HG02798 (cell line): ENCODE results near the gene CLEC5A.
"Not testable (repeated sequence)": the region's sequence is repeated elsewhere in the genome, so short reads cannot be mapped to it uniquely, and the experiment has no call there.

ENCODE experiments used
- ATAC-seq: cut with Tn5 transposase; IDR thresholded peaks from one replicate; pipeline ENCODE4 v1.9.1; 2021; ENCODE audit warnings: mild to moderate bottlenecking; ENCODE audit not compliant: unreplicated experiment, poor library complexity

Gene CLEC5A

GRCh38 chr7:141949451-141949850, 2.7 kb upstream of the CLEC5A start:
- ATAC-seq, result no peak

DNA sequence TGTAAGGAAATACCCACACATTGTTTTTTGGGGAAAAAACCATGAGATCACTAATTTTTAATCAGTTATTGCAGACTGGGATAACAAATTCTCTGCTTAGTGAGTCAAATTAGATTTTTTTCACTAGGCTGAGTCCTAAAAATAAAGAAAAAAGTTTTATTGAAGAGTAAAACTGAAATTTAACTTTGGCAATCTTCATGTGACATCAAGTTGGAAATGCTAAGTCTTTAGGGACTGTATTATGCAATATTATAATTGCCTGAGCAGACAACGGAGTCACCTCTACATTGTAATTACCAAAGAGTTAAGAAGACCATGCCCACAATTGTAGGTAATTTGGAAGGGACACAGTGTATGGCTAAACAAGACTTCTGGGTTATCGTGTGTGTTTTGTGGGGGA, 2.2 kb upstream of the CLEC5A start:
- no peak for ATAC-seq

GRCh38 chr7:141945356-141945755, 1.4 kb downstream of the CLEC5A start:
- ATAC-seq, result no peak

DNA sequence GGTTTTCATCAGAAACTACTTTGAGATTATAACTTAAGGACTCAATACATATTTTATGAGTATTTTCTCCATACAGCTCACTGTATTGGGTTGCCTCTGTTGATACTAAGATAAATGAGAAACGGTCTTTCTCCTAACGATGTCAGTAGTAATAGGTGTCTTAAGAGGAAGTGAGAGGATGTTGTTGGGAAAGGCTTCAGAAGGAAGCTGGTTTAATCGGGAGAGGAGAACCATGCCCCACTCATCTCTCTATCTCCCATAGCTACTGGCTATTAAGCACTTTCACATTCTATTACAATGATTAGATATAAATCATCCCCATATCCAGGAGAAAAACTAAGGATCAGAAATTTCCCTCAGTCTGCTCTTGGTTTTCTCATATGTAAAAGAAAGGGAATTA, 2.0 kb downstream of the CLEC5A start:
- no peak for ATAC-seq

DNA sequence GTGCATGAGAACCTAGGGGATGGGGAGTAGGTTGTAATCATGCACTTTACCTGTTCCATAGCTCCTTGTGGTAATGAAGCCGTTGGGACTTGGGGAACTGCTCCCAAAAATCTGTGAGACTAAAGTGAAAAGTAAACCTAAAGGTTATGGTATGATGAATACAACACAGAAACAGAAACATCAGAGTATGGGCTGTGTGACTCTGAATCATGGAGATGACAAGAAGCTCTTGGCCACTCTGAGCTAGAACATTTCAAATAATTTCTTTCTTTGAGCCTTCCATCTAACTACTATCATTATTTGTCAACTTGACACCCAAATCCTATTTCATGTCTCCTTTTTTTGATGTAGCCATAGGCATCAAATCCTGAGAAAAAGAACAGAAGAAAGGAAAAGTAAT, 2.9 kb downstream of the CLEC5A start:
- no peak for ATAC-seq

DNA sequence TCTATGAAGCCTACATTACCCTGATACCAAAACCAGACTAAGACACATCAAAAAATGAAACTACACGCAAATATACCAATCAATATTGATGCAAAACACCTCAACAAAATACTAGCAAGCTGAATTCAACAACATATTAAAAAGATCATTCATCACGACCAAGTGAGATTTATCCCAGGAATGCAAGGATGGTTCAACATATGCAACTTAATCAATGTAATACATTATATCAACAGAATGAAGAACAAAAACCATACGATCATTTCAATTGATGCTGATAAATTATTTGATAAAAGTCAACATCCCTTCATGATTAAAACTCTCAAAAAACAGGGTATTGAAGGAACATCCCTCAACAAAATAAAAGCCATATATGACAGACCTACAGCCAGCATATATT, 5.7 kb downstream of the CLEC5A start:
- no peak for ATAC-seq

DNA sequence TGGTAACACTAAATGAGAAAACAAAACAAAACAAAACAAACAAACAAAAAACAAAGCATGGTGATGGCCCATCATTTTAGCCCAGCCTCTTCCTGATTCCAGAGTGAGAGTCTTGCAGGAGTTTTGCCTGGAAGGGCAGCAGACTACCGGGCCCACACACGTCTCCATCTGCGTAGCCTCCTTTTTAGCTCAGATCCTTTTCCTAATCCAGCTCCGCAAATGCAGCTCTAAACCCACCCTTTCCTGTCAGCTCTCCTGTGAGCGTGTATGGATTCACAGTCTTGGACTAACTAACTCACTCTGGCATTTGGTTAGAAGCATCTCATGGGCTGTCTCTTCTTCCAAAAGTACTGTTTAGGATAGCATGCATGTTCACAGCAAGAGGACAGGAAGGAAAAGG, 16.6 kb downstream of the CLEC5A start:
- ATAC-seq, result no peak

DNA sequence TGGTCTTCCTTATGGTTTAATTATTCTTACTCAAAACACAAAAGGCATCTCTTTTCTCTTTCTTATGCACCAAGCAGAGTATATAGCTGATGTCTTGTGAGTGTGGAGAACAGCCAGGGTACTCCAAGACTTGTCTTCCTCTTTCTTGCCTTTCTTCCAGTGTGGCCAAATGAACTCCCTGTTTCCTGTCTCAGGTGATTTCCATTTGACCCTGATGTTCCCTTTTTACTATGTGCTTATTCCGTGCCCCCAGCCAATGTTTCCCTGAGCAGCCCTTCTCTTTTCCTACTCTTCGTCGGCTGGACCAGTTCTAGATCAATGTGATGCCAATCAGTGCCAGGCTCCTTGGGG, 18.0 kb downstream of the CLEC5A start:
- ATAC-seq, result no peak

GRCh38 chr7:141928146-141928844, 18.5 kb downstream of the CLEC5A start:
- no peak for ATAC-seq

DNA sequence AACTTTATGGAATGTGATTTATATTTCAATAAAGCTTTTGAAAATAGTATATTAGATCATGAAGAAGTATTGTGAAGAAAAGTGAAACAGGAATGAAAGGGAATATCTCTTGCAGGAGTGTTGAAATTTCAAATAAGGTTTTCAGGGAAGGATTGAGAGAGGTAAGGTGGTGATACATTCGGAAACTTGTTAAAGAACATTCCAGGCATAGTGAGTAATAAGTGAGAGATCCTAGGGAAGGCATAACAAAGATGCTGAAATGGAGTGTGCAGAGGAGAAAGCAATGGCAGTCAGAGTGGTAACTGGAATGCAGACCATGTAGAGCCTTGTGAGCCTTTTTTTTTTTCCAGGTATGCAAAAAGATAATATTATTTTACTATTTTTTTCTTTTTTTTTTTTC, 26.5 kb downstream of the CLEC5A start:
- ATAC-seq, result no peak

DNA sequence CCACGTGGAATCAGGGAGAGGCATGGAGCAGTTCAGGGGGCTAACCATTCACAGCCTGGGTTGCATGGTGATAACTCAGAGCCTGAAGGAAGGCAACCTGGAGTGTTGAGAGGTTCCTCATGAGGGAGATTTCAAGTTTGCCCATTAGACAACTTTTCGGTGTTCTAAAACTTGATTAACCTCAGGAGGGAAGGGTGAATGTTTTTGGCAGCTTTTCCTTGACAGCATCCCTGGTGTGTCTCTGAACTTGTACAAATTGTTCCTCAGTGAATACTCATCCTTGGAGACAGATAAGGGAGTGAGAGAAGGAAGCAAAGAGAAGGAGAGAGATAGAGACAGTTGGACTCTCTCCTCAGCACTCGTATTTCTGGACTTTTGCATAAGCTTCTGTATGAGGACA, 30.7 kb downstream of the CLEC5A start, which contains the start of gene OR9A4:
OR9A4 (plus strand) TSS at position 301 of the 400 bp plus-strand sequence. CDS start 2,477 bp downstream, outside the sequence.
- ATAC-seq, result no peak

- ATAC-seq, result no peak
Observed at GRCh38 chr7:141915565-141915964, 31.2 kb downstream of the CLEC5A start.

GRCh38 chr7:141911391-141911790, 35.4 kb downstream of the CLEC5A start:
- no peak for ATAC-seq

DNA sequence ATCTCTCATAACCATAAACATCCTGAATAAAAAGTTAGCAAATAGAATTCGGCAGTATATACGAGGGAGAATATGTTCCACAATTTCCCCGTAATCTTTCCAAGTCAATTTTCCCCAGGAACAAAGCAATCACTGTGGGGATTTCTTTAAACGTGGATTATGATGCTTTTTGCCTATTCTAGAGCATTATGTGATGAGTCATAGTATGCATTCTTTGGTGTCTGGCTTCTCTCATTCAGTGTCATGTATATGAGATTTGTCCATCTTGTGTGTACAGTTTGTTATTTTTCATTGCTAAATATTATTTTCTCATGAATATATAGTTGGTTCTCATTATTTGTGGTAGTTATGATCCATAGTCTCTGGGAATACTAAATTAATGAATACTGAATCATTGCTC, 40.5 kb downstream of the CLEC5A start:
- no peak for ATAC-seq

DNA sequence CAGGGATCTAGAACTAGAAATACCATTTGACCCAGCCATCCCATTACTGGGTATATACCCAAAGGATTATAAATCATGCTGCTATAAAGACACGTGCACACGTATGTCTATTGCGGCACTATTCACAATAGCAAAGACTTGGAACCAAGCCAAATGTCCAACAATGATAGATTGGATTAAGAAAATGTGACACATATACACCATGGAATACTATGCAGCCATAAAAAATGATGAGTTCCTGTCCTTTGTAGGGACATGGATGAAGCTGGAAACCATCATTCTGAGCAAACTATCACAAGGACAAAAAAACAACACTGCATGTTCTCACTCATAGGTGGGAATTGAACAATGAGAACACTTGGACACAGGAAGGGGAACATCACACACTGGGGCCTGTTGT, 47.4 kb downstream of the CLEC5A start:
- ATAC-seq, result not testable (repeated sequence)

DNA sequence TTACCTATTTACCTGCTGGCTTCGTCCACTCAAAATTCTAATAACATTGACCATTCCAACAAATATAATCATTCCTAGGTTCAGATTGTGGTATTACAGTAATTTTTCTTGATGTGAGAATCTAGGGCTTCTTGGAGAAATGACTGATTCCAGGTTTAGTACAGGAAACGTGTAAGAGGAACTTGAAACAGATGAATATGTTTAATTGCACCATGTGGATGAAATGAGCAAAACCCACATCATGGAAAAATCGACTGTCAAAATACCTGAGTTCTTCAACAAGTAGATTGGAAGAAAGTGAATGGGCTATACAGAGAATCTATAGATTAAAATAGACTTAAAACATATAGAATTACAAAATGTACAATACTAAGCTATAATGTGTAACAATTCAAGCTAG, 55.4 kb downstream of the CLEC5A start:
- ATAC-seq, result no peak

- no peak for ATAC-seq
Observed at GRCh38 chr7:141889321-141889720, 57.5 kb downstream of the CLEC5A start.

DNA sequence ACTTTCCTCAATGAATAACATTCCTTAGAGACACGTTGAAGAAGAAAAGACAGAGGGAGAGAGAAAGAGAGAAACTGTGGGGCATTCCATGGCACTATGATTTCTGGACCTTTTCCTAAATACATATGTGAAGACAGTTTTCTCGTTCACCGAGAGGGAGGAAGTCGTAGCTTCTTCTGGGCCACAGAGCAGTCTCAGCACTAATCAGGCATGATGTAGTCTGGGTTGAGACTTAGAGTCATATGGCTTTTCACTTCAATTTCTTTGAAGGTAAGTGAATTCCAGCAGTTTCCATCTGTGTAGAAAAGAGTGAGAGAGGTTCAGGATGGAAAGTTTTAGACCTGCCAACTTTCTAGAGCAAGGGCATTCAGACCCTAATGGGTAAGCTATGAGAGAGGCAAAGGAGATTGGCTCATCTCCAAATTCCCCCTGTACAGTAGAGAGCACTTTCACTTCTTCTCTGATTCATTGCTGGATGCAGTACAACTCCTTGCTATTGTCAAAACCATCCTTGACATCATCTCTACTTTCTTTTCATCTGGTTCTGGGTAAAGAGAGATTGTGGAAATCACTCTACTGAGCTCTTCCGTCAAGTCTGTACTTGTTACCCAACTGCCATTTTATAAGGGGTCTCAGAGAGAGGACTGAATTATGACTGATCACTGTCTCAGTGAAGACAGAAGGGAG, 62.1 kb downstream of the CLEC5A start:
- peak; percentile 64 for ATAC-seq

- ATAC-seq, result no peak
Observed at GRCh38 chr7:141880960-141881359, 65.8 kb downstream of the CLEC5A start.

- no peak for ATAC-seq
Observed at GRCh38 chr7:141877365-141877764, 69.4 kb downstream of the CLEC5A start.
